K562 (cell line): ENCODE measurements around the gene STX3. TPM values are rescaled to one million over a fixed set of nuclear protein-coding genes. Genes with fewer than 3 reads are reported as not detected.

Experiments
- BHLHE40 ChIP-seq: IDR thresholded peaks from 2 replicates; pipeline ENCODE4 v1.6.1; 2011; ENCODE audit warnings: low read length, improper control_type of control experiment
- CBFB ChIP-seq: sonication (generic); formaldehyde crosslinking; IDR thresholded peaks from 2 replicates; pipeline ENCODE4 v1.4.0; 2020; ENCODE audit warnings: mild to moderate bottlenecking, missing genetic modification reagents
- CCNT2 ChIP-seq: IDR thresholded peaks from 2 replicates; pipeline ENCODE4 v1.6.1; 2011; ENCODE audit warnings: borderline replicate concordance, low read depth, mild to moderate bottlenecking, moderate library complexity, mixed read lengths, low read length; ENCODE audit not compliant: insufficient read length; ENCODE audit errors: extremely low read depth
- CREB3L1 ChIP-seq: fragments of 450-650 bp; IDR thresholded peaks from 2 replicates; pipeline ENCODE4 v1.6.1; 2014; ENCODE audit warnings: low read depth, mild to moderate bottlenecking, moderate library complexity, borderline replicate concordance
- DACH1 ChIP-seq: fragments of 450-650 bp; IDR thresholded peaks from 2 replicates; pipeline ENCODE4 v1.6.1; 2018; ENCODE audit not compliant: partially characterized antibody
- DDX20 ChIP-seq: fragments of 450-650 bp; IDR thresholded peaks from 2 replicates; pipeline ENCODE4 v1.6.1; 2016; ENCODE audit warnings: missing genetic modification characterization, low read depth, mild to moderate bottlenecking, missing compliant biosample characterization, moderate library complexity
- ETS2 ChIP-seq: IDR thresholded peaks from 2 replicates; pipeline ENCODE4 v1.6.1; 2016; ENCODE audit warnings: borderline replicate concordance, missing genetic modification characterization, mild to moderate bottlenecking, moderate library complexity, missing compliant biosample characterization; ENCODE audit not compliant: poor library complexity, severe bottlenecking
- HMGXB4 ChIP-seq: sonication (generic); formaldehyde crosslinking; IDR thresholded peaks from 2 replicates; pipeline ENCODE4 v1.8.1; 2023; ENCODE audit warnings: mild to moderate bottlenecking, missing genetic modification reagents
- MEIS2 ChIP-seq: fragments of 450-650 bp; IDR thresholded peaks from 2 replicates; pipeline ENCODE4 v1.6.1; 2014; ENCODE audit warnings: mild to moderate bottlenecking; ENCODE audit not compliant: partially characterized antibody
- MTA3 ChIP-seq: fragments of 450-650 bp; formaldehyde crosslinking; IDR thresholded peaks from 2 replicates; pipeline ENCODE4 v1.6.1; 2017; ENCODE audit warnings: mild to moderate bottlenecking, borderline replicate concordance
- RAD21 ChIP-seq, 2 experiments: fragments of 250-450 bp in 1 of 2; fragments of 450-650 bp in 1 of 2; sonication (Bioruptor Pico) in 1 of 2; formaldehyde crosslinking in 1 of 2; IDR thresholded peaks in 1 of 2; conservative IDR thresholded peaks in 1 of 2; 2 replicates each; pipeline versions ENCODE4 v1.4.0 to v1.8.0; 2020 to 2022; ENCODE audit warnings: mild to moderate bottlenecking in 2 of 2, moderate library complexity in 1 of 2
- SMAD3 ChIP-seq: fragments of 450-650 bp; formaldehyde crosslinking; conservative IDR thresholded peaks from 2 replicates; pipeline ENCODE4 v1.4.0; 2020; ENCODE audit warnings: mild to moderate bottlenecking
- SMAD4 ChIP-seq: fragments of 250-450 bp; sonication (Bioruptor Pico); conservative IDR thresholded peaks from 2 replicates; pipeline ENCODE4 v1.8.0; 2021; ENCODE audit warnings: inconsistent platforms, mild to moderate bottlenecking, moderate library complexity
- SP1 ChIP-seq: sonication (generic); formaldehyde crosslinking; IDR thresholded peaks from 2 replicates; pipeline ENCODE4 v1.8.1; 2022; ENCODE audit warnings: mild to moderate bottlenecking, missing genetic modification reagents
- TAF1 ChIP-seq: IDR thresholded peaks from 2 replicates; pipeline ENCODE4 v1.6.1; 2011; ENCODE audit warnings: mild to moderate bottlenecking, low read length, moderate library complexity; ENCODE audit not compliant: insufficient read depth, control insufficient read depth, severe bottlenecking; ENCODE audit errors: extremely low read depth
- TCF3 ChIP-seq: sonication (generic); formaldehyde crosslinking; IDR thresholded peaks from 2 replicates; pipeline ENCODE4 v1.4.0; 2020; ENCODE audit warnings: mild to moderate bottlenecking, missing genetic modification reagents
- THRA ChIP-seq: fragments of 450-650 bp; IDR thresholded peaks from 2 replicates; pipeline ENCODE4 v1.6.1; 2017; ENCODE audit warnings: mild to moderate bottlenecking, moderate library complexity
- TRIM24 ChIP-seq, 2 experiments: fragments of 450-650 bp; IDR thresholded peaks; 2 replicates each; pipeline ENCODE4 v1.6.1; 2016
- USF2 ChIP-seq: sonication (generic); formaldehyde crosslinking; IDR thresholded peaks from 2 replicates; pipeline ENCODE4 v1.5.0; 2020; ENCODE audit warnings: missing genetic modification reagents
- ZNF143 ChIP-seq: sonication (generic); formaldehyde crosslinking; IDR thresholded peaks from 2 replicates; pipeline ENCODE4 v1.9.0; 2022; ENCODE audit warnings: mild to moderate bottlenecking, missing genetic modification reagents
- ZNF217 ChIP-seq: sonication (generic); formaldehyde crosslinking; IDR thresholded peaks from 2 replicates; pipeline ENCODE4 v1.8.0; 2022; ENCODE audit warnings: mild to moderate bottlenecking, missing genetic modification reagents
- ZNF57 ChIP-seq: fragments of 450-650 bp; formaldehyde crosslinking; IDR thresholded peaks from 2 replicates; pipeline ENCODE4 v1.4.0; 2020; ENCODE audit warnings: mild to moderate bottlenecking, moderate library complexity
- polyA plus RNA-seq, 8 experiments: library from polyadenylated mRNA; depleted of rRNA in 4 of 8; stranded (reverse) in 5 of 8; unstranded in 3 of 8; fragments of >200 nt; fragmentation: Nextera tagmentation in 2 of 8; fragmentation: Illumina TruSeq in 1 of 8; extraction: Ambion mirVana in 2 of 8; extraction: Trizol in 1 of 8; gene quantifications; 2 replicates each; pipeline versions ENCODE4 v1.2.1 to v1.2.3, GENCODE V29; 2011 to 2014; ENCODE audit warnings: inconsistent platforms in 1 of 8, missing spikeins in 1 of 8
- total RNA-seq, 7 experiments: library from RNA; depleted of rRNA in 6 of 7; stranded (reverse); fragments of >200 nt in 6 of 7; fragmentation: Illumina TruSeq in 2 of 7; extraction: Trizol in 2 of 7; gene quantifications; 2 replicates each; pipeline versions ENCODE4 v1.2.1 to v1.2.3, GENCODE V29; 2011 to 2021; ENCODE audit warnings: low replicate concordance in 1 of 7

STX3 gene
- total and polyA plus RNA-seq, 9 of the 15 experiments (the other 6 are each of a cell fraction or from before 2014, with no cell fraction given) = 12.0 to 91.6 (median 48.7) TPM

- TF ChIP-seq CBFB (CRISPR knock-in tag) = peak; percentile 96
- no peak for TF ChIP-seq THRA
- TF ChIP-seq CREB3L1 = peak; percentile 78; the same call in 1 of the 2 replicates
- TF ChIP-seq SMAD3 (CRISPR knock-in tag) = no peak; the same call in 1 of the 2 replicates
- no peak for TF ChIP-seq ZNF57 (CRISPR knock-in tag)
- peak; percentile 46; the same call in 1 of the 2 replicates for TF ChIP-seq BHLHE40
- peak; percentile 90 for TF ChIP-seq MTA3
- TF ChIP-seq TCF3 = peak; percentile 42; the same call in 1 of the 2 replicates
- peak; percentile 49 to 57 for TF ChIP-seq RAD21 (CRISPR knock-in tag; conservative IDR thresholded peaks at IDR 0.05 in 1 of 2, IDR thresholded peaks at IDR 0.05 in 1 of 2)
- no peak for TF ChIP-seq DACH1
- no peak for TF ChIP-seq ZNF217 (CRISPR knock-in tag)
- no peak for TF ChIP-seq USF2 (CRISPR knock-in tag)
- TF ChIP-seq HMGXB4 (CRISPR knock-in tag) = peak; percentile 78; the same call in 1 of the 2 replicates
- peak; percentile 84 for TF ChIP-seq CCNT2
- TF ChIP-seq SMAD4 (CRISPR knock-in tag) = peak; percentile 71; the same call in 1 of the 2 replicates
- peak in 1 of 2 experiments; percentile 100; a peak in 2 of 4 replicates for TF ChIP-seq TRIM24 (IDR thresholded peaks at IDR 0.05)
- TF ChIP-seq DDX20 = no peak
- no peak for TF ChIP-seq ETS2
- TF ChIP-seq TAF1 = peak; percentile 98
- TF ChIP-seq ZNF143 (CRISPR knock-in tag) = no peak
- no peak for TF ChIP-seq MEIS2
- TF ChIP-seq SP1 = peak; percentile 95
Measured at GRCh38 chr11:59810189-59810910, 55.2 kb downstream of the STX3 start, which contains the start of gene MRPL16 (continued).
